Measurements from ENCODE around the gene CATSPER4. TPM values are rescaled to one million over a fixed set of nuclear protein-coding genes. Genes with fewer than 3 reads are reported as not detected.

The CATSPER4 gene
- not detected in 2 replicates for total RNA-seq (2014; rRNA removed; shearing (Covaris generic))

GRCh38 chr1:26190373-26190987 is at the start of gene CATSPER4:
Gene CATSPER4, plus strand, starts transcription at chr1:26190602. Its CDS starts 26 bp downstream, at chr1:26190628.
- peak; percentile 47 for DNase-seq (ENCODE audit: low read depth)

DNA sequence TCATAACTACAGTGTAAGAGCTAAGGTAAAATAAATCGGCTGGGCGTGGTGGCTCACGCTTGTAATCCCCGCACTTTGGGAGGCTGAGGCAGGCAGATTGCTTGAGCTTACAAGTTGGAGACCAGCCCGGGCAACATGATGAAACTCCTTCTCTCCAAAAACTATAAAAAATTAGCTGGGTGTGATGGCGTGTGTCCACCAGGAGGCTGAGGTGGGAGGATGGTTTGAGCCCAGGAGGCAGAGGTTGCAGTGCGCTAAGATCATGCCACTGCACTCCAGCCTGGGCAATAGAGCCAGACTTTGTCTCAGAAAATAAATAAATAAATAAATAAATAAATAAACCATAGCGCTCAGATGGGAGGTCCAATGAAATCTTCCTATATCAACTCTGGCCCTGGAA is 48.2 kb upstream of the CATSPER4 start:
- DNase-seq (ENCODE audit: low read depth) = no peak

- DNase-seq (ENCODE audit: low read depth) = peak; percentile 83
These were observed 45.1 kb upstream of the CATSPER4 start for GRCh38 chr1:26145041-26145959.

DNA sequence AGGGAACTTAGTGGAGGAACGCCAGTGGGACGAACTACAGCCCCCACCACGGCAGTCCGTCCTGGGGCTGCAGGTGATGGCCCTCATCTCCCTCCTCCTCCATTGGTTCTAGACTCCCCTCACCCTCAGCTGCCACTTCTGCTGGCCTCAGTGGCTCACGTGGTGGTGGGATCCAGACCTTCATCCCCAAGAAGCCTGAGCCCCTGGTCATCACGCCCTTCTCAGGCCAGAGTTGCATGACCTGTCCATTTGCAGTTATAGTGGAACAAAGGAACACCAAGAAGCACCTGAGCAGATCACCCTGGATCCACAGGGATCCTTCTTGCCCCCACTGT is 44.5 kb upstream of the CATSPER4 start:
- no peak for DNase-seq (ENCODE audit: low read depth)

DNA sequence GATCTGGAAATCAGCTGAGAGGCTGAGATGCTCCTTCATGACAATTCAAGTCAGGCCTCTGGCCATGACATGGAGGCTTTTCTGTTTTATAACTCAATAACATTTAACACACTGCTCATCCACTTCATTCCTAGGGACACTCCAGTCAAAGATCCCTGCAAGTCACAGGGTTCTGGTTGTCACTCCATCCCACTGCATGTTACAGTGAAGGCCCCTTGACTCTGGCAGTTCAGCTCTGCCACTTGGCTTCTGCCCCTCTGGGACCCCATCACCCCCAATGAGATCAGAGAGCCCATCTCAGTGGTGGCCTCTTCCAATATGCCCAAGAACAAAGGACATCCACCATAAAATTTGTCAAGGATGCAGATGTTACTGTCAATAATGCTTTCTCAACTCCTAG is 41.5 kb upstream of the CATSPER4 start:
- no peak for DNase-seq (ENCODE audit: low read depth)

GRCh38 chr1:26153966-26154532 is 36.4 kb upstream of the CATSPER4 start:
- DNase-seq (ENCODE audit: low read depth) = no peak

DNA sequence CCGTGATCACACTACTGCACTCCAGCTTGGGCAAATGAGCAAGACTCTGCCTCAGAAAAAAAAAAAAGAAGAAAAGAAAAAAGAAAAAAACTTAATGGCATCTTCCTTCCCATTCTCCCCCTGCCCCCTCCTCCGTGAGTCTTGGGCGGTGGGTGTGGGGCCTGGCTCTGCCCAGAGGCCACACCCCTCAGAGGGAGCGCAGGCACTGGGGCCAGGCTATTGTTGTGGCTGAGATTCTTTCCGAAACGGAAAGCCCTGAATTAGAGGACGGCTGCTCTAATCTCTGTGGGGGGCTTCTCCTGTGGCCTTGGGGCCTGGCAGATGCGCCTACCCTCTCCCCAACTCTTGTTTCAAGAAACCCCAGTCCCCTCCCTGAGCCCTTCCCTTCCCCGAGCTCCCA is 35.7 kb upstream of the CATSPER4 start:
- DNase-seq (ENCODE audit: low read depth) = no peak

GRCh38 chr1:26155370-26156284 is 34.8 kb upstream of the CATSPER4 start:
- DNase-seq (ENCODE audit: low read depth) = no peak

DNA sequence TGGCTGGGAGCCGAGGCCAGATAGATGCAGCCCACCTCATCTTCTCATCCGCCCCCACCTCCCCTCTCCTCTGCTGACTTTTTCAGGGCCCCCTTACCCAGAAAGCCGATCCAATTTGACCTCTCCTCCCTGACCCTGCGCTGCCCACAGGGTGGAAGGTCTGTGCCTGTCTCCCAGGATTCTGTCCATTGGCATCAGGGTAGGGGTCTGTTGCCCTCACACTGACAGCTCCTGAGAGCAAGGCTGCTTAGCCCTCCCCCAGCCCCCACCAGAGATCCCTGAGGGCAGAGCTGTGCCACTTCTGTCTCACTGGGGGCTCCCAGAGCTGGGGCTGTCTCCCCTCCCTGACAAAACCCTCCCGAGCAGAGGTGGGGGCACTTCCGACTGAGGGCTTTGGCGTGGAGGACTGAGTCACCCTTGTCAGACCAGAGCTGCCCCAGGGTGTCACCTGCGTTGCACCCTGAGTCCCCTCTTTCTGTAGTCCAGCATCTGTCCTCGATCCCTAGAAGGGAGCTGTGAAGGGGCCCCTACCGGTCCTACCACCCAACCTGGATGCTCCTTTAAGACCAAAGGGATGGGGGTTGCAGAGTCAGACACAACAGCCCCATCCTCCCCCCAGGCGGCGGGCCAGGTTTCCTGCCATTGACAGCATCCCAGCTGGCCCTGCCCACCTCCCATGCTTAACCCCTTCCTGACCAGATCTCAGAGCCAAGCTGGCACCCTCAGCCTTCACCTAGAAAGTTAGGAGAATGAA is 33.9 kb upstream of the CATSPER4 start:
- DNase-seq (ENCODE audit: low read depth) = peak; percentile 30

- DNase-seq (ENCODE audit: low read depth) = no peak
These were observed 32.0 kb upstream of the CATSPER4 start for GRCh38 chr1:26158271-26158907.

DNA sequence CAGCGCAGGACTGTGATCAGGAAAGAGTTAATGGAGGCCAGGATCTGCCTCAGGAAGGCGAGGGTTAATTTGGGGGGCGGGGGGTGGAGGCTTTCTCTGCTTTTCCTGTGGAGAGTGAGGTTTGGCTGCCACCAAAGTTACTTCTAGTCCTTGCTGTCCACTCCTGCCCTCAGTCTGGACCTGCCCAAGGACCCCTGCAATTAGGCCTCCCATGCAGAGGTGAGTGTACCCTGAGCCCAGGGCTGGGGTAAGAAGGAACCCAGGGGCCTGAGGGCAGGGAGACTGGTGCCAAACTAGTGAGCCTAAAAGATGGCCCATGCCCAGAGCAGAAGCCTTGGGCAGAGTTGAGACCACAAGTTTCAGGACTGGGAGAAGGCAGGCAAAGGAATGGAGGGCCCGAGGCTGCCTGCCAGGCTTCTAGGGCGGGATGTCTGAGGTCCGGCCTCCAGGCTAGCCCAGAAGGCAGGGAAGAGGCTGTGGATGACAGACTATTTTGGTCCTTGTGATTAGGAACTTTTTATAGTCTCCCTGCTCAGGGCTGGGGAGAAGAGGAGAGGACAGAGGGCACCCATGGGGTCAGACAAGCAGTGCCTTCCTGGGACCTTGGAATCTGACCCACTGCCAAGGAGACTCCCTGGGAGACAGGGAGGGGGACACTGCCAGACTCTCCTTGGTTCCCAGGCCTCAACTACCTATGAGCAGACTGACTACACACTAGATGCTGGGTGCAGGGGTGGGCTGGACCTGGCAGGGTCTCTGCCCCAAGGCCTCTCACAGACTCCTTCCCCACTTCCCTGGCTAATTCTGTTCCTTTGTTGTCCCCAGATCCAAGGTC is 31.3 kb upstream of the CATSPER4 start, which contains the start of gene FAM110D:
TSS of gene FAM110D (plus strand) at position 172 of the 835 bp plus-strand sequence. CDS start 2,213 bp downstream, outside the sequence.
- DNase-seq (ENCODE audit: low read depth) = peak; percentile 26

- DNase-seq (ENCODE audit: low read depth) = no peak
These were observed 30.7 kb upstream of the CATSPER4 start for GRCh38 chr1:26159743-26160039.

- DNase-seq (ENCODE audit: low read depth) = no peak
These were observed 29.6 kb upstream of the CATSPER4 start for GRCh38 chr1:26160527-26161414.

DNA sequence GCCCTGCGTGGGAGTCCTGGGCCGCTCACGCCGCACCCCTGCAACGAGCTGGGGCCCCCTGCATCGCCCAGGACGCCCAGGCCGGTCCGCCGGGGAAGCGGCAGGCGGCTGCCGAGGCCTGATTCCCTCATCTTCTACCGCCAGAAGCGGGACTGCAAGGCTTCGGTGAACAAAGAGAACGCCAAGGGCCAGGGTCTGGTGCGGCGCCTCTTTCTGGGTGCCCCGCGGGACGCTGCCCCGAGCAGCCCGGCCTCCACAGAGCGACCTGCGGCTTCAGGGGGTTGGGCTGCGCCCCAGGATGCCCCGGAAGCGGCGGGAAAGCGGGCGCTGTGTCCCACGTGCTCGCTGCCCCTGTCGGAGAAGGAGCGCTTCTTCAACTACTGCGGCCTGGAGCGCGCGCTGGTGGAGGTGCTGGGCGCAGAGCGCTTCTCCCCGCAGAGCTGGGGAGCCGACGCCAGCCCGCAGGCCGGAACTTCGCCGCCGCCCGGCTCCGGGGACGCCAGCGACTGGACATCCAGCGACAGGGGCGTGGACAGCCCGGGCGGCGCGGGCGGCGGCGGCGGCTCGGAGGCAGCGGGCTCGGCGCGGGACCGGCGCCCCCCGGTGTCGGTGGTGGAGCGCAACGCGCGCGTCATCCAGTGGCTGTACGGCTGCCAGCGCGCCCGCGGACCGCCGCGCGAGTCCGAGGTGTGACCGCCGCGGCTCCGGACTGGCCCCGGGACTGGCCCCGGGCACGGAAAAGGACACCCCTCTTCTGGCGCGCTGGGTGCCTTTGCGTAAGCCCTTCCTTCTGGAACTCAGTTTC is 28.8 kb upstream of the CATSPER4 start:
- DNase-seq (ENCODE audit: low read depth) = peak; percentile 58

DNA sequence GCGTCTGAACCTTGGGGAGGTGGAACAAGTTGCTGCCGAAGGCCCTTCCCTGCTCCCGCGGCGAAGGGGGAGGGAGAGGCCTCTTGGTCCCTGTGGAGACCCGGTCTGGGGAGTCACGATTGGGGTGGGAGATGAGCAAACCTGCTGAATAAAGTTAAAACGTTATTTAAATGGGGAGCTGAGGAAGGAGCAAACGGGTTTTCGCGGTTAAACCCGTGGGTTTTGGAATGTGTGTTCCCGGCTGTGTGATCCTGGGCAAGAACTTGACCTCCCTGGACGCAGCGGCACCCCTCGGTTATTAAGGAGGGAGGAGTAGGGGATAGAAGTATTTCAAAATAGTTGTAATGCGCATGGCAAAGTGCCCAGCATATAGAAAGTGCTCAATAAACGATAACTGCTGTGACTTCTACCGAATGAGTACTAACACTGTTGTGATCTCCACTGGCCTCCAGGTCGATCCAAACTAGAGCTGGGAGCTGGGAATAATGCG is 28.1 kb upstream of the CATSPER4 start:
- DNase-seq (ENCODE audit: low read depth) = no peak

DNA sequence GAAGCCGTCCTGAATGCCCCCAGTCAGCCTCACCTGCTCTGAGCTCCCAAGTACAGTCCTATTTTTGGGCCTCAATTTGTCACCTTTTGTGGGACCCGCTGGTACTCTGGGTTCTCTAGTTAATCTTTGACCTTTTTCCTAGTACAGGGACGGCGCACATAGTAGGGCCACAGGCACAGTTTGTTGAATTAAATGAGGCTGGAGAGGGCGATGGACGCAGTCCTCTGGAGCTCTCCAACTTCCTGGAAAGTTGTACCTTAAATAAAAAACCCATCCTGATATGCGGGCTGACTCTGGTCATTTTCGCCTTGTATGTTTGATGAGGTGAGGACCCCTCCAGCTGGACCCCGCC is 26.7 kb upstream of the CATSPER4 start:
- no peak for DNase-seq (ENCODE audit: low read depth)

DNA sequence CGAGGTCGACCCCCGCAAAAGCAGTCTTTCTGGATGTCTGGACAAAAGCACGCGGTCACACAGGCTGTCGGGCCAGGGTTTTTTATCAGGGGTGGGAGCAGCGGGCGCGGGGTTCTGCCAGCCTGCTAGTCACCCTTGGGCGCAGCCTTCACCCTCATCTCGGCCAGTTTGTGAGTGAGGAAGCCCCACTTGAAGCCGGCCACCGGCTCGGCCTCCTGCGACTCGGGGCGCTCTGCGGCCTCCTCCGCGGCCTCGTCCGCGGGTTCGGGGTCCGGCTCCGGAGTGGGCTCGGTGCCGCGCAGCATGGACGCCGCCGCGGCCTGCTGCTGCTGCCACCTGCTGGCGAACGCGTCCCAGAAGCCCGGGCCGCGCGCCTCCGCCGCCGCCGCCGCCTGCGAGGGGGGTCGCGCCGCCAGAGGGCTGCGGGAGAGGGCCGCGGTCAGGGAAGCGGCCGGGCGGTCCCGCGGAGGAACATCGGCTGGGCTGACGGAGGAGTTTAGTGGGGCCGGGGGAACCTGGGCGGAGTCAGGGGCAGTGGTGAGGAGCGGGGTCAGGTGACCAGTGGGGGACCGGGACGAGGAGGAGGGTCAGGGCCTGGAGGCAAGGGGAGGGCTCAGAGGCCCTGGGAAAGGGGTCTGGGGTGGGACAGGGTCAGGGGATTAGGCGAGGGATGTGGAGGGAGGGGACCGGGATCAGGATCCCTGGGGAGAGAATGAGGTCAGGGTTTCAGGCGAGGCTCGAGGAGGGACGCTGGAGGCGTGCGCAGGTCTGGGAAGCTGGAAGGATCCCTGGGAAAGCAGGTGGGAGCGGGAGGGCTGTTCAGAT is 26.2 kb upstream of the CATSPER4 start:
- no peak for DNase-seq (ENCODE audit: low read depth)

All from M059J (cell line).